Hepatic stellate cell (primary cell): ENCODE measurements around the gene TPM4.
A peak's percentile ranks its signal among the peaks of the same experiment; 100 is the strongest.
"Not testable (repeated sequence)": the region's sequence is repeated elsewhere in the genome, so short reads cannot be mapped to it uniquely, and the experiment has no call there.

Experiments used
- DNase-seq: peaks from one replicate; pipeline ENCODE4 v3.0.0; 2011; ENCODE audit warnings: low spot score

The TPM4 gene

GRCh38 chr19:16098821-16099220 lies 22.5 kb downstream of the TPM4 start:
- DNase-seq: no peak

GRCh38 chr19:16099314-16099965 lies 23.1 kb downstream of the TPM4 start:
- not testable (repeated sequence) for DNase-seq

GRCh38 chr19:16100524-16100923 lies 24.2 kb downstream of the TPM4 start:
- DNase-seq: no peak

- DNase-seq: no peak
Observed at GRCh38 chr19:16104722-16105121, 28.4 kb downstream of the TPM4 start.

GRCh38 chr19:16106121-16106520 lies 29.8 kb downstream of the TPM4 start:
- DNase-seq: no peak

- DNase-seq: peak; percentile 99
Observed at GRCh38 chr19:16111160-16111908, 35.0 kb downstream of the TPM4 start, which contains the start of gene RAB8A. TSS of gene RAB8A (plus strand) at chr19:16111889. CDS start at chr19:16111902, 13 bp downstream.

- no peak for DNase-seq
Observed at GRCh38 chr19:16111909-16112752, 35.8 kb downstream of the TPM4 start.

DNA sequence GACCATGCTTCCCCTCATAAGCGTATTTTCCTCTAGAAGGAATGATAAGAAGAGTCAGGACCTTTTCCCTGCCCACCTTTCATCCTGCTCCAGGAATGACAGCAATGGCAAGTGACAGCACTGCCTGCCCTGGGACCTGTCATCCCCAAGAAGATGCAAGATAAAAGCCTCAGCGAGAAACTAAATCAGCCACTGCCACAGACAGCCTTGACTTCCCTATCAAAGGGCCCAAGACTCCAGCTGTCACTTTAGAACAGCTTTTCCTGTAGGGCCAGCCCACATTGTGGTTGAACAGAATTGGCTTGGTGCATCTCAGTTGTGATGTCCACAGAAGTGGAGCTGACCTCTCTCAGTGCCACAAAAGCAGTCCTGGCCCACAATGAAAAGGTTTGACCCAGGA lies 36.5 kb downstream of the TPM4 start:
- no peak for DNase-seq

DNA sequence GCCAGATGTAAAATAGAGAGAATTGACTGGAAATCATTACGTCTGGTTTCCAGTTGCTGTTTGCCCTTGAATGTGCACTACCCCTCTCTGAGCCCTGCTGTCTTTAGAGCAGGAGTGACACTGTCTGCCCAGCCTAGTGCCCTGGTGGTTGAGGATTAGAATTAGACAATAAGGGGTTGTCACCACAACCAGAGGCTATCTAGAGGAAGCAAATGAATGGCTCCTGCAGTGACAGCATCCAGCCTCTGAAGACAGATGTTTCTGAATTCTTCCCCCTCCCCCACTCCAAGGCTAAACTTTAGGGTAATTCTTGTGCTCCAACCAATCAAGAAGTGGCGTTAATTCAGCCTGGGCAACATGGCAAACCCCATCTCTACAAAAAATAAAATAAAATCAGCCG lies 37.4 kb downstream of the TPM4 start:
- no peak for DNase-seq

DNA sequence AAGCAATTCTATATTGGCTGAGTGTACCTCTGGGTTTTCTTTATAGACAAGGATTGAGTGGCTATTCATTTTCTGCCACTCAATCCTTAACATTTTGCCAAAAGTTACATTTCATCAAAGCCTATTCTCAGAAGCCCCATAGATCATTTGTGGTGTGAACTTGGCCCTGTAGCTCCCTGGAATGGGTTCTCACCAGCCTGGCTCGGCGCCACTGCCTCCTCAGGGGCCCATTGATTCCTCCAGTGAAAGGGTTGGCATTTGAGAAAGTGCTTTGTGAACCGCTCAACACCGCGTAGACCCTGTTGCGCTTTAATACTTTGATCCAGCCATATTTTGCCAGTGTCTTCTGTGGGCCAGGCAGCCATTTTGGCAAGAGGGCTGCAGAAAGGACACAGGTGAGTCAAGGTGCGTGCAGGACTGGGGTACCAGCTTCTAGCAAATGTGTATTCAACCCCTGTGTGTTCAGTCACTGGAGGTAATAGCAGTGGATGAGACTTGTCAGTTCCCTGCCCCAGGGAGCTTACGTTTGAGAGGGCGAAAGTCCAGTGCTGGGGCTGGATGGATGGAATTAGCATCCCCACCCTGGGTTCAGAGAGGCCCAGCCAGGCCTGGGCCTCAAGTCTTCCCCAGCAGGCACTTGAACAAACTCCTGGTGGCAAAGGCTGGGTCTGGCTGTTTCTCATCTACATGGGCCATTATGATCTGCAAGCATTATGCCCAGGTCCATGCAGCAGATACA lies 39.2 kb downstream of the TPM4 start:
- no peak for DNase-seq

GRCh38 chr19:16116067-16116466 lies 39.8 kb downstream of the TPM4 start:
- DNase-seq: no peak

DNA sequence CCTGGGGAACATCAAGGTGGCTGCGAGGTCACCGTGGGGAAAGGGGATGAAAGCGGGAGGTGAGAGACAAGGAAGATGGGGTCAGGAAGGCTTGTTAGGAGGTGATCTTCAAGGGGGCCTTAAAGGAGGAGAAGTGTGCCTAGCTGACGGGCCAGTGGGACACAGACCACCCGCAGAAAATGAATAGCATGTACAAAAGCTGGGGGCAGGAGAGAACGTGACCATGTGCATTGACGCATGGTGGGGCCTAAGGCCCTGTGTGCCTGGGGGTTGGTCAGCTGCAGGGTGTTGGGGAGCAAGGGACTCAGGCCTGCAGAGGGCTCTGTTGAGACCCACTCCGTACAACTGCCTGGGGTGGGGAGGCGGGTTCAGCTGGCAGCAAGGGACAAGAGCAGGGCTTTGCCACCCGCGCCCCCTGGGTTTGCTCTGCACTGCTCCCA lies 41.3 kb downstream of the TPM4 start:
- no peak for DNase-seq

DNA sequence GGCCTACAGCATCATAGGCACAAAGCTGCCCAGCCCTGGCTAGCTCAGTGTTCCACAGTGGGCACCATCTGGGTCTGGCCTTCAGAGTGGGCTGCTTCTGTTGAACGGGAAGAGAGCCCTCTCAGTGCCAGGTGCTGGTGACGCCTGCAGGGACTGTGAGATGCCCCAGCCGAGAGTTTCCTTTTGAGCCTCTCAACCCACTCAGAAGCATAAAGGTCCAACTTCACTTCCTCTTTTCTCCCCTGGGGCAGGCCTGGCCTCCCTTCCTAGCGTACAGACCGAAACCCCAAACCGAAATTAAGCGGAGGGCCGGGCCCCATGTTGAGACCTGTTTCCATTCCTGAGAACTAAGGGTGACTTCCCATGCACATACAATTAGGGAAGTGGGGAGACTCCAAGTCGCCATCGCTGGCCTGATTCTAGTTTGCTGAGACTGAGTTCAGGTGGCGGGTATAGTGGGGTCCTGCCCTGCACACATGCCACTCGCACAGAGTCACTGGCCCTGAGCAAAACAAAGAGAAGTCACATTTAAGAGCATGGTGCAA lies 42.3 kb downstream of the TPM4 start:
- no peak for DNase-seq

DNA sequence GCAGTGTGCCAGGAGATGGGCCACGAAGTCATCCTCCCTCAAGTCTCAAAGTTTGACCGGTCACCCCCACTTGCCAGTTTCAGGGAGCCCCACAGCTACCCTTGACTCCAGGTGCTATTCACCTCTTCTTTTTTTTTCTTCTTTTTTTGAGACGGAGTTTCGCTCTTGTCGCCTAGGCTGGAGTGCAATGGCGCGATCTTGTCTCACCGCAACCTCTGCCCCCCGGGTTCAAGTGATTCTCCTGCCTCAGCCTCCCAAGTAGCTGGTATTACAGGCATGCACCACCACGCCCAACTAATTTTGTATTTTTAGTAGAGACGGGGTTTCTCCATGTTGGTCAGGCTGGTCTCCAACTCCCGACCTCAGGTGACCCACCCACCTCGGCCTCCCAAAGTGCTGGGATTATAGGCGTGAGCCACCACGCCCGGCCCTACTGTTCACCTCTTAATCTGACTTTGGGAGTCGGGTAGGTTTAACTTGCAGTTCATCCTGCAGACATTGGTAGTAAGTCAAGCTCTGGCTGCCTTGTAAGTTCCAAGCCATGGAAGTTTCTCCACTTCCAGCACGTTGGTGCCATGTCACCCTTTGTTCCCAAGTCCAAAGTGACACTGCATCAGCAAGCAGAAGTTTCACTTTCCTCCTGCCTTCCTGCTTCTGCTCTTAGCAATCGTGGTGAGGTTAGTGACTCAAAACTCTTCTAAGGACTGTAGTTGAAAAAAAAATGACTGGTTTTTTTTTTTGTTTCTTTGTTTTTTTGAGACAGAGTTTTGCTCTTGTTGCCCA lies 43.0 kb downstream of the TPM4 start:
- DNase-seq: not testable (repeated sequence)

- no peak for DNase-seq
Observed at GRCh38 chr19:16121141-16121540, 44.8 kb downstream of the TPM4 start.

GRCh38 chr19:16121967-16122366 lies 45.7 kb downstream of the TPM4 start:
- no peak for DNase-seq

DNA sequence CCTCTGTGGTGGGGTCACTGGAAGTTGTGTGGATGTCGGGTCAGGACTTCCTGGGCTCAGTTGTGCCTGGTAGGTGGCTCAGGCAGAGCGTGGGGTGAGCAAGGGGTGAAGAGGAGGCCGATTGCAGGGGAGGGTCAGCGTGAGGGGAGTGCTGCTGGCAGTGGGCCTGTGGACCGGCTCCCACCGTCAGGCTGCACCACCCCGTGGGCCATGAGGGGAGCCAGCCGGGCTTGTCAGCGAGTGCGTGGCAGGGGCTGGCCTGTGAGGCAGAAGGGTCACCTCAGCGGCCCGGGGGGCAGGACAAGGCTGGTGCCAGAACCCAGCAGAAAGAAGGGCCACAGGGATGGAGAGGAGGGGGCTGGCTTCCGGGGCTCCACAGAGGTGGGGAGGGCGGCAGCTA lies 48.7 kb downstream of the TPM4 start:
- DNase-seq: no peak

- DNase-seq: no peak
Observed at GRCh38 chr19:16125737-16126495, 49.6 kb downstream of the TPM4 start.

DNA sequence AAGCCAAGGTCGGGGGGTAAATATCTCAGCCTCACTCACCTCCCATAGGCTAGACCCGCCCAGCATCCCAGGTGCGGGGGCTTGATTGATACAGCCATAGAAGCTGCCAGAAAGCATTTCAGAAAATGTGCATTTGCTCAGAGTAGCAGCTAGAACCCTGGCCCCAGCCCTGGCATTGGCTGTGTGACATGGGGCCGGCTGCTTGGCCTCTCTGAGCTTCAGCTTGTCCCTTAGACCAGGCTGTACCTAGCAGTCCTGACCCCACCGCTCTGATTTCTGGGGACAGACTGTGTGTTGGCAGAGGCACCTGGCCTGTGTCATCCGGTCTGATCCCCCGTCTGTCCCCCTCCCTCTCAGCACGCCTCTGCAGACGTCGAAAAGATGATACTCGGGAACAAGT lies 50.8 kb downstream of the TPM4 start:
- DNase-seq: no peak

DNA sequence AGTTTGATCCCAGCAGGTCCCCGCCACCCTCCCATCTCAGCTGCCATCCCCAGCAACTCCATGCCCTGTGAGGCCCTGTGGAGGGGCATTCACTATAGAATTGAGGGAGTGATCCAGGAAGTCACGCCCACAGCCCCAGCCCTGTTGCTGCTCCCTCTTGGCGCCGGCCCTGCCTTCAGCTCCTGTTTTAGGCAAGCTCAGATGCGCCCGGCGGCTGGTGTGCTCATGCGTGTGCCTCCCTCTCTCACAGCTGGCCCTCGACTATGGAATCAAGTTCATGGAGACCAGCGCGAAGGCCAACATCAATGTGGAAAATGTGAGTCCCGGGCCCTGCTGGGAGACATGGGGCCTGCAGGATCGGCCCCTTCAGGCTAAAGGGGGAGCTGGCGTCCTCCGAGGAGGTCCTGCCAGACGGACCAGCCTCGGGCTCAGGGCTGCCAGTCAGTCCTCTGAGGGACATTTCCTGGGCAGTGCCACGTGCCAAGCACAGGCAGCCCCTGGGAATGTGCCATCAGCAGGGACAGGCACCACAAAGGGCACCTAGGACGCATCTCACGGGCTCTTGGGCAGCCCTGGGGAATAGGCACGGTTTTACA lies 51.6 kb downstream of the TPM4 start:
- DNase-seq: no peak
